Adrenal gland (tissue), 12 donors: ENCODE measurements around the gene MYH9. TPM values are rescaled to one million over a fixed set of nuclear protein-coding genes. Genes with fewer than 3 reads are reported as not detected.

Experiments
- DNase-seq, 7 donors: peaks; one replicate each; pipeline ENCODE4 v3.0.0-alpha.2; 2019 to 2020
- H3K27ac ChIP-seq, 5 donors: fragments of 200-600 bp; sonication (generic) in 4 of 5; 1 replicate in 3 of 5; 2 replicates in 2 of 5; pipeline versions ENCODE4 v1.5.1 to v1.8.0; 2016 to 2020; ENCODE audit warnings: mild to moderate bottlenecking in 1 of 5
- H3K27me3 ChIP-seq: fragments of 200-600 bp; 2 replicates; pipeline ENCODE4 v1.8.0; 2021
- H3K36me3 ChIP-seq, 2 donors: fragments of 200-600 bp; replicated peaks in 1 of 2; 1 replicate in 1 of 2; 2 replicates in 1 of 2; pipeline versions ENCODE4 v1.5.1 to v1.8.0; 2018 to 2022
- H3K4me1 ChIP-seq, 2 donors: fragments of 200-600 bp; replicated peaks in 1 of 2; 1 replicate in 1 of 2; 2 replicates in 1 of 2; pipeline versions ENCODE4 v1.5.1 to v1.8.0; 2018 to 2021
- H3K4me3 ChIP-seq, 4 donors: fragments of 200-600 bp; sonication (generic) in 3 of 4; one replicate each; pipeline ENCODE4 v1.5.1; 2016 to 2018
- H3K9me3 ChIP-seq, 3 donors: fragments of 200-600 bp; sonication (generic) in 1 of 3; replicated peaks in 1 of 3; 1 replicate in 2 of 3; 2 replicates in 1 of 3; pipeline versions ENCODE4 v1.5.1 to v1.8.0; 2016 to 2021
- POLR2A ChIP-seq, 2 donors: fragments of 450-650 bp; IDR thresholded peaks; one replicate each; pipeline ENCODE4 v1.6.1; 2017; ENCODE audit warnings: antibody characterized with exemption in 2 of 2, mild to moderate bottlenecking in 2 of 2, moderate library complexity in 1 of 2
- WGBS, 4 donors: extraction: QIAGEN DNeasy Blood & Tissue Kit in 2 of 4; methylation state at CpG; one replicate each; pipeline versions ENCODE4 v1.1.5 to v1.1.7; 2013 to 2017; 5-methylcytosine and 5-hydroxymethylcytosine counted together
- intact Hi-C, 2 donors: fragments of 100-400 bp; cut with DNase I; formaldehyde crosslinking; loops; one replicate each; pipeline versions ENCODE4 v1.14.1 to v1.15.0; 2022 to 2023
- polyA plus RNA-seq, 3 donors: library from polyadenylated mRNA; stranded (reverse); fragments of 200-250 nt in 2 of 3; fragments of 350-450 nt in 1 of 3; fragmentation: Illumina TruSeq in 1 of 3; extraction: RNeasy Lipid Tissue Mini Kit (QIAGEN cat#74804) in 1 of 3; gene quantifications; one replicate each; pipeline ENCODE4 v1.2.3, GENCODE V29; 2013 to 2014
- total RNA-seq, 9 donors: library from RNA; depleted of rRNA in 4 of 9; stranded (reverse); fragments of >200 nt in 4 of 9; fragments of 120-200 nt in 1 of 9; fragmentation: NEBNext Ultra II Directional in 1 of 9; extraction: Animal tissue kit (Norgen Biotek cat#: 25700) in 1 of 9; gene quantifications; one replicate each; pipeline versions ENCODE4 v1.1.0 to v1.2.4, GENCODE V29; 2013 to 2023
- TF ChIP-seq, protein P1 (sequence below), 6 experiments: fragments of 450-650 bp in 4 of 6; fragments of 200-600 bp in 2 of 6; sonication (generic) in 1 of 6; IDR thresholded peaks; 1 replicate in 5 of 6; 2 replicates in 1 of 6; pipeline versions ENCODE4 v1.5.1 to v1.8.0; 2016 to 2021; ENCODE audit warnings: antibody characterized with exemption in 6 of 6, mild to moderate bottlenecking in 2 of 6, moderate library complexity in 1 of 6
- donor health status: healthy with polysubstance abuse.
- donor health status: Bipolar disorder and iron deficiency.
- donor health status: DM: yes; HTN: yes; CAD: no.
- donor health status: DM: no; HTN: no; CAD: no.
- donor health status: DM: no; HTN: no; CAD: no.
- donor health status: DM: yes; HTN: yes; CAD: no.

MYH9 gene
- total and polyA plus RNA-seq, 12 donors, result 96.2 to 427 (median 319) TPM

DNA sequence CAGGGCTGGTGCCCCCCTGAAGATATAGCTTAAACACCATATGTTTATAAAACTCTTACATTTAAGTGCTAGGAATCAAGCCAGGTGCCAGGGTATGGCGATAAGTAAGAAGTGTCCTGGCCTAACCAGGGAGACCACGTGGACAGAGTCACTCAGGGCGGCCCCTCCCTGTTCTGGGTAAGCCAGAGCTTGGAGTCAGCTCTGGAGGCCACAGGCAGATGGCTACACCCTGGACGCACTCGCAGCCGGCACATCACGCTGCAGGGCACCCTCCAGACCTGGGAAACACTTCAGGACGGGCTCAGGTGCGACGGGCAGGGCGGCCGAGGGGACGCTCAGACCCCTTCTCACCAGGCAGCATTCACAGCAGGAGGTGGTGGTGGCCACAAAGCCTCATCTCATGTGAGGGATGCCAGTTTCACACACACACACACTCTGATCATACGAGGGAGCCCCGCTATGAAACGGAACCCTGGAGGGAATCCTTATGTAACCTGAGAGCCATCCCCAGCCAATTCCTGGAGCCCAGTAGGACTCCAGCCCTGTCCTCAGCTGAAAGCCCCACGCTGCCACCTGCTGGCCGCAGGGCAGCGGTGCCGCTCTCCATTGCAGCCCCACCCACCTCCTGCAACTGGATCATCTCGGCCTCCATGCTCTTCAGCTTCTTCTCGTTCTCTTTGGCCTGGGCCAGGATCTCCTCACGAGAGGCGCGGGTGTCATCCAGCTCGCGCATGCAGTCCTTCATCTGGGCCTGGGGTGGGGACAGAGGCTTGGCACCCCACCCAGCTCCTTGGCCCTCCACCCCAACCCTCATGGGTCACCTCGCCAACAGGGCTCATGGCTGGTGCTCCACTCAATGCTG lies 101.4 kb downstream of the MYH9 start:
- WGBS, 4 donors, result 25 to 52% (median 38%) methylated on average over 12 to 28 of the region's 28 CpGs
- TF ChIP-seq POLR2A (IDR thresholded peaks at IDR 0.05), result no peak
- TF ChIP-seq, protein P1, sequence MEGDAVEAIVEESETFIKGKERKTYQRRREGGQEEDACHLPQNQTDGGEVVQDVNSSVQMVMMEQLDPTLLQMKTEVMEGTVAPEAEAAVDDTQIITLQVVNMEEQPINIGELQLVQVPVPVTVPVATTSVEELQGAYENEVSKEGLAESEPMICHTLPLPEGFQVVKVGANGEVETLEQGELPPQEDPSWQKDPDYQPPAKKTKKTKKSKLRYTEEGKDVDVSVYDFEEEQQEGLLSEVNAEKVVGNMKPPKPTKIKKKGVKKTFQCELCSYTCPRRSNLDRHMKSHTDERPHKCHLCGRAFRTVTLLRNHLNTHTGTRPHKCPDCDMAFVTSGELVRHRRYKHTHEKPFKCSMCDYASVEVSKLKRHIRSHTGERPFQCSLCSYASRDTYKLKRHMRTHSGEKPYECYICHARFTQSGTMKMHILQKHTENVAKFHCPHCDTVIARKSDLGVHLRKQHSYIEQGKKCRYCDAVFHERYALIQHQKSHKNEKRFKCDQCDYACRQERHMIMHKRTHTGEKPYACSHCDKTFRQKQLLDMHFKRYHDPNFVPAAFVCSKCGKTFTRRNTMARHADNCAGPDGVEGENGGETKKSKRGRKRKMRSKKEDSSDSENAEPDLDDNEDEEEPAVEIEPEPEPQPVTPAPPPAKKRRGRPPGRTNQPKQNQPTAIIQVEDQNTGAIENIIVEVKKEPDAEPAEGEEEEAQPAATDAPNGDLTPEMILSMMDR (IDR thresholded peaks at IDR 0.05), result peak; percentile 85 to 94 (median 90)
- intact Hi-C loops, result loop anchor here in 1 of 2 donors (10.0 kb wide), 1 partner anchor 92 kb away; no protein-coding TSS in a partner anchor
- peak overlapping the region in 4 of 5 donors; percentile 52 to 87 (median 68) for H3K27ac ChIP-seq
- peak; percentile 81 to 93 (median 86) for DNase-seq
- peaks cover 12 to 19% of the 10 kb centered on the region in 2 donors for H3K4me1 ChIP-seq
- no peak overlapping the region for H3K4me3 ChIP-seq
- no peaks in the 10 kb centered on the region for H3K9me3 ChIP-seq
- peaks cover 0 to 87% of the 10 kb centered on the region in 2 donors for H3K36me3 ChIP-seq
- no peaks in the 10 kb centered on the region for H3K27me3 ChIP-seq

DNA sequence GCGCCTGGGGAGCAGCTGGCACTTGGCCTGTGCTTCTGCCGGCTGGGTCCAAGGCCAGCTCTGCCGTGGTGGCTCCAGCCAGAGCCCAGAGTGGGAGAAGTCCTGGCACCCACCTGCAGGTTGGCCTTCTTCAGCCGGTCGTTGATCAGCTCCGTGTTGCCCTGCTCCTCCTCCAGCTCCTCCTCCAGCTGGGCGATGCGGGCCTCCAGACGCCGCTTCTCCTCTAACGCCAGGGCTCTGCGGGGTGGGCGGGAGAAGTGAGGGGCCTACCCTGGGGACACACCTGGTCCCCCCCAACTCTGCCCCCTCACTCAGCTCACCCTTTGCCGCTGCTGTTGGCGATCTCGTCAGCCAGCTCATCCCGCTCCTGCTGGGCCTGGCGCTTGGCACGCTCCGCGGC lies 102.2 kb downstream of the MYH9 start:
- H3K27ac ChIP-seq, result peak overlapping the region in 4 of 5 donors; percentile 52 to 87 (median 68)
- no peak overlapping the region for H3K4me3 ChIP-seq
- intact Hi-C loops, result loop anchor here in 1 of 2 donors (10.0 kb wide), 1 partner anchor 91 kb away; no protein-coding TSS in a partner anchor
- no peaks in the 10 kb centered on the region for H3K9me3 ChIP-seq
- no peaks in the 10 kb centered on the region for H3K27me3 ChIP-seq
- peaks cover 0 to 92% of the 10 kb centered on the region in 2 donors for H3K36me3 ChIP-seq
- WGBS, 4 donors, result 48 to 75% (median 67%) methylated on average over 9 to 21 of the region's 21 CpGs
- peak; percentile 37 to 75 (median 70) for DNase-seq
- H3K4me1 ChIP-seq, result peaks cover 12 to 19% of the 10 kb centered on the region in 2 donors
- TF ChIP-seq POLR2A (IDR thresholded peaks at IDR 0.05), result no peak
- TF ChIP-seq, protein P1 (IDR thresholded peaks at IDR 0.05), result peak in 1 of 6 experiments; percentile 2

DNA sequence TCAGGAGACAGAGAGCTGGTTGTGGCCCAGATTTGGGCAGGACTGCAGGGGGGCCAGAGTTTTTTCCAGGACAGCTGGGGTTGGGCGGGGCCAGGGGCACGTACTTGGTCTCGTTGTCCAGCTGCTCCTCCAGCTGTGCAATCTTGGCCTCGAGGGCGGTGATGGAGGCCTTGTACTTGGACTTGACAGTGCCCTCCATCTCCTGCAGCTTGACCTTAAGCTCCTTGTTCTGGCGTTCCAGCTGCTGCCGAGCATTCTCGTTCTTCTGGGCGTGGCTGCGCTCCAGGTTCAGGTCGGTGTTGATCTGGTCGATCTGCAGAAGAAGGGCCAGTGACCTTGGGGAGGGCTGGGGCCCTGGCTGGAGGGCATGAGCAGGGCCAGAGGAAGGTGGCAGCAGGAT lies 102.8 kb downstream of the MYH9 start:
- peak in 5 of 7 donors; percentile 23 to 58 (median 46) for DNase-seq
- intact Hi-C loops, result loop anchor here in 1 of 2 donors (10.0 kb wide), 1 partner anchor 90 kb away; no protein-coding TSS in a partner anchor
- 29 to 68% (median 49%) methylated on average over 7 to 12 of the region's 12 CpGs for WGBS, 4 donors
- Histone ChIP-seq H3K9me3 (no peaks in the 10 kb centered on the region), H3K4me3 (no peak overlapping the region), H3K27me3 (no peaks in the 10 kb centered on the region), H3K36me3 (peaks cover 0 to 92% of the 10 kb centered on the region in 2 donors), H3K27ac (peak overlapping the region in 4 of 5 donors; percentile 52 to 87 (median 68)), H3K4me1 (peaks cover 12 to 19% of the 10 kb centered on the region in 2 donors)
- TF ChIP-seq, protein P1 (IDR thresholded peaks at IDR 0.05), result no peak
- TF ChIP-seq POLR2A (IDR thresholded peaks at IDR 0.05), result no peak

DNA sequence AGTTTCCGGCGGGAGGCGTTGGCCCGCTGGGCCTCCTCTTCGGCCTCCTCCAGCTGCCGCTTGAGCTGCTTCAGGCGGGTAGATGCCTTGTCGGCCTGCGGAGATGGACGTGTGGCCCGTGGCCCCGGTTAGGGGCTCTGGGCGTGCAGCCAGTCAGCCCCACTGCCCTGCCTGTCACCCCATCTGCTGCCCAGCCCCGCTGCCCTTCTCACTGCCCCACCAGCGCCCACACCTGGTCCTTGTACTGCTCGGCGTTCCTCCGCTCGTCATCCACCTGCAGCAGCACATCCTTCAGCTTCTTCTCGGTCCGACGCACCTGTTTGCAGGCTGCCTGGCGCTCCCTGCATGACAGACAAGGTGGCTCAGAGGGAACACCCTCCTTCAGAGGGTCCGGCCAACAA lies 103.6 kb downstream of the MYH9 start:
- no peaks in the 10 kb centered on the region for H3K9me3 ChIP-seq
- H3K4me3 ChIP-seq, result no peak overlapping the region
- H3K36me3 ChIP-seq, result peaks cover 0 to 84% of the 10 kb centered on the region in 2 donors
- WGBS, 4 donors, result 91 to 97% (median 91%) methylated on average over 11 to 24 of the region's 24 CpGs
- intact Hi-C loops, result loop anchor here in 1 of 2 donors (10.0 kb wide), 1 partner anchor 89 kb away; no protein-coding TSS in a partner anchor
- TF ChIP-seq, protein P1 (IDR thresholded peaks at IDR 0.05), result no peak
- no peak for TF ChIP-seq POLR2A (IDR thresholded peaks at IDR 0.05)
- no peaks in the 10 kb centered on the region for H3K27me3 ChIP-seq
- no peak overlapping the region for H3K27ac ChIP-seq
- DNase-seq, result peak in 1 of 7 donors; percentile 25
- peaks cover 12 to 19% of the 10 kb centered on the region in 2 donors for H3K4me1 ChIP-seq
